WTC11 (cell line): Measurements from ENCODE around the gene EXOSC5. TPM values are rescaled to one million over a fixed set of nuclear protein-coding genes. Genes with fewer than 3 reads are reported as not detected.

Experiments
- ATAC-seq: fragments of 200-7000 bp; cut with Tn5 transposase; 2 replicates; pipeline ENCODE4 v1.10.0; 2021; ENCODE audit warnings: mild to moderate bottlenecking, moderate library complexity
- CTCF ChIA-PET: fragments of 300-600 bp; sonication (Branson Sonifier 250); formaldehyde crosslinking; loops from one replicate; lab custom pipeline; 2021; ENCODE audit warnings: antibody characterized with exemption; lab: Charles Lee
- POLR2A ChIA-PET: fragments of 350-600 bp; sonication (Branson Sonifier 250); formaldehyde crosslinking; loops from one replicate; lab custom pipeline; 2021; ENCODE audit warnings: antibody characterized with exemption; lab: Charles Lee
- DNase-seq: peaks from one replicate; pipeline ENCODE4 v3.0.0; 2021; ENCODE audit warnings: low spot score
- H3K27ac Mint-ChIP-seq: 2 replicates; pipeline ENCODE4 v1.8.0; 2021; ENCODE audit warnings: mixed read lengths
- H3K27me3 Mint-ChIP-seq: 2 replicates; pipeline ENCODE4 v1.8.0; 2021; ENCODE audit warnings: low read depth, mild to moderate bottlenecking, moderate library complexity, mixed read lengths
- H3K36me3 Mint-ChIP-seq: 2 replicates; pipeline ENCODE4 v1.8.0; 2021; ENCODE audit warnings: mixed read lengths
- H3K4me1 Mint-ChIP-seq: 2 replicates; pipeline ENCODE4 v1.8.0; 2022; ENCODE audit warnings: mixed read lengths
- H3K4me3 Mint-ChIP-seq: 2 replicates; pipeline ENCODE4 v1.8.0; 2021; ENCODE audit warnings: mild to moderate bottlenecking, moderate library complexity, mixed read lengths
- H3K9me3 Mint-ChIP-seq: 2 replicates; pipeline ENCODE4 v1.8.0; 2021; ENCODE audit warnings: mixed read lengths
- ARID4B ChIP-seq: sonication (generic); formaldehyde crosslinking; IDR thresholded peaks from 2 replicates; pipeline ENCODE4 v1.8.0; 2023; ENCODE audit warnings: missing genetic modification reagents, mild to moderate bottlenecking, borderline replicate concordance
- ATF2 ChIP-seq: sonication (generic); formaldehyde crosslinking; IDR thresholded peaks from 2 replicates; pipeline ENCODE4 v1.8.1; 2022; ENCODE audit warnings: low read depth, missing genetic modification reagents, borderline replicate concordance
- ATF3 ChIP-seq: sonication (generic); formaldehyde crosslinking; conservative IDR thresholded peaks from 2 replicates; pipeline ENCODE4 v1.8.1; 2022; ENCODE audit warnings: mild to moderate bottlenecking, missing genetic modification reagents
- ATF6 ChIP-seq: sonication (generic); formaldehyde crosslinking; IDR thresholded peaks from 2 replicates; pipeline ENCODE4 v1.8.1; 2023; ENCODE audit warnings: mild to moderate bottlenecking, missing genetic modification reagents
- ERG ChIP-seq: fragments of 250-450 bp; sonication (Bioruptor Pico); IDR thresholded peaks from 2 replicates; pipeline ENCODE4 v1.8.0; 2021; ENCODE audit warnings: mild to moderate bottlenecking
- GABPB1 ChIP-seq: sonication (generic); formaldehyde crosslinking; IDR thresholded peaks from 2 replicates; pipeline ENCODE4 v1.8.1; 2023; ENCODE audit warnings: mild to moderate bottlenecking, missing genetic modification reagents
- GTF2I ChIP-seq: fragments of 250-450 bp; sonication (Bioruptor Pico); conservative IDR thresholded peaks from 2 replicates; pipeline ENCODE4 v1.4.0; 2021; ENCODE audit warnings: mild to moderate bottlenecking
- IRF1 ChIP-seq: sonication (generic); formaldehyde crosslinking; IDR thresholded peaks from 2 replicates; pipeline ENCODE4 v1.8.0; 2023; ENCODE audit warnings: missing genetic modification reagents
- JUN ChIP-seq: sonication (generic); formaldehyde crosslinking; IDR thresholded peaks from 2 replicates; pipeline ENCODE4 v1.8.0; 2023; ENCODE audit warnings: mild to moderate bottlenecking, missing genetic modification reagents
- NFATC4 ChIP-seq: fragments of 250-450 bp; sonication (Bioruptor Pico); IDR thresholded peaks from 2 replicates; pipeline ENCODE4 v1.9.0; 2021; ENCODE audit warnings: mild to moderate bottlenecking
- TEAD1 ChIP-seq: sonication (generic); formaldehyde crosslinking; IDR thresholded peaks from 2 replicates; pipeline ENCODE4 v1.8.0; 2022; ENCODE audit warnings: mild to moderate bottlenecking, missing genetic modification reagents
- ZNF138 ChIP-seq: sonication (generic); formaldehyde crosslinking; conservative IDR thresholded peaks from 2 replicates; pipeline ENCODE4 v1.8.1; 2022; ENCODE audit warnings: mild to moderate bottlenecking, moderate library complexity, missing genetic modification reagents
- ZNF317 ChIP-seq: sonication (generic); formaldehyde crosslinking; IDR thresholded peaks from 2 replicates; pipeline ENCODE4 v1.8.1; 2023; ENCODE audit warnings: low read depth, mild to moderate bottlenecking, moderate library complexity, missing genetic modification reagents, borderline replicate concordance
- ZNF416 ChIP-seq: fragments of 250-450 bp; sonication (Bioruptor Pico); IDR thresholded peaks from 2 replicates; pipeline ENCODE4 v1.9.0; 2021; ENCODE audit warnings: mild to moderate bottlenecking, inconsistent platforms
- total RNA-seq: library from RNA; stranded (reverse); gene quantifications from 3 replicates; pipeline ENCODE4 v1.2.3, GENCODE V29; 2021

Gene EXOSC5
- total RNA-seq, 1 experiment from 2014 or later = 56.4 TPM

GRCh38 chr19:41341669-41342490 lies 55.3 kb downstream of the EXOSC5 start:
- peak; percentile 56 for DNase-seq
- Mint-ChIP-seq H3K9me3 (no peaks in the 10 kb centered on the region), H3K4me3 (no peak overlapping the region), H3K27ac (no peak overlapping the region), H3K4me1 (no peaks in the 10 kb centered on the region), H3K27me3 (no peaks in the 10 kb centered on the region), H3K36me3 (no peaks in the 10 kb centered on the region)
- ChIA-PET CTCF (interaction anchor here (0.5 to 2.8 kb wide), 29 partner anchors 9 to 1826 kb away, joined by 3 to 49 read pairs (median 5); partner anchors contain the start of genes B3GNT8, B9D2 and DMAC2), POLR2A (no interaction called here)
- peak; percentile 89 for ATAC-seq
- TF ChIP-seq ZNF138 (CRISPR knock-in tag) = no peak
- no peak for TF ChIP-seq ATF2 (CRISPR knock-in tag)
- no peak for TF ChIP-seq GTF2I
- TF ChIP-seq GABPB1 (CRISPR knock-in tag) = no peak

GRCh38 chr19:41339936-41340335 lies 57.2 kb downstream of the EXOSC5 start:
- TF ChIP-seq GABPB1 (CRISPR knock-in tag) = no peak
- no peak for TF ChIP-seq JUN (CRISPR knock-in tag)
- TF ChIP-seq IRF1 (CRISPR knock-in tag) = no peak
- TF ChIP-seq ATF2 (CRISPR knock-in tag) = no peak
- TF ChIP-seq NFATC4 (CRISPR knock-in tag) = no peak
- TF ChIP-seq ZNF416 = no peak
- no peak for TF ChIP-seq TEAD1
- no peak for TF ChIP-seq ATF3 (CRISPR knock-in tag)
- TF ChIP-seq ATF6 = no peak
- no peak for TF ChIP-seq ARID4B (CRISPR knock-in tag)
- TF ChIP-seq ZNF317 (CRISPR knock-in tag) = no peak
- TF ChIP-seq ERG (CRISPR knock-in tag) = no peak
- TF ChIP-seq, all 79 proteins: peak for 0
- Mint-ChIP-seq H3K4me3 (no peak overlapping the region), H3K9me3 (no peaks in the 10 kb centered on the region), H3K27me3 (no peaks in the 10 kb centered on the region), H3K36me3 (no peaks in the 10 kb centered on the region), H3K4me1 (no peaks in the 10 kb centered on the region), H3K27ac (no peak overlapping the region)
- no peak for DNase-seq
- ATAC-seq = no peak
- ChIA-PET POLR2A (no interaction called here), CTCF (interaction anchor here (0.7 kb wide), 1 partner anchor 1101 kb away, joined by 6 read pairs; no protein-coding TSS in a partner anchor)
